H1 (cell line): ENCODE data around the gene CLEC4E.

Experiments
- EZH2 ChIP-seq: fragments of 200-600 bp; sonication (generic); IDR thresholded peaks from 2 replicates; pipeline ENCODE4 v1.7.1; 2012; ENCODE audit warnings: low read depth, mild to moderate bottlenecking, moderate library complexity, low read length, inconsistent platforms; ENCODE audit not compliant: severe bottlenecking
- NRF1 ChIP-seq: IDR thresholded peaks from 2 replicates; pipeline ENCODE4 v1.6.1; 2011; ENCODE audit warnings: mild to moderate bottlenecking, low read depth, low read length, improper control_type of control experiment
- RBBP5 ChIP-seq: IDR thresholded peaks from 2 replicates; pipeline ENCODE4 v1.7.1; 2012; ENCODE audit warnings: low read depth, mild to moderate bottlenecking, inconsistent platforms, low read length, moderate library complexity, borderline replicate concordance

DNA sequence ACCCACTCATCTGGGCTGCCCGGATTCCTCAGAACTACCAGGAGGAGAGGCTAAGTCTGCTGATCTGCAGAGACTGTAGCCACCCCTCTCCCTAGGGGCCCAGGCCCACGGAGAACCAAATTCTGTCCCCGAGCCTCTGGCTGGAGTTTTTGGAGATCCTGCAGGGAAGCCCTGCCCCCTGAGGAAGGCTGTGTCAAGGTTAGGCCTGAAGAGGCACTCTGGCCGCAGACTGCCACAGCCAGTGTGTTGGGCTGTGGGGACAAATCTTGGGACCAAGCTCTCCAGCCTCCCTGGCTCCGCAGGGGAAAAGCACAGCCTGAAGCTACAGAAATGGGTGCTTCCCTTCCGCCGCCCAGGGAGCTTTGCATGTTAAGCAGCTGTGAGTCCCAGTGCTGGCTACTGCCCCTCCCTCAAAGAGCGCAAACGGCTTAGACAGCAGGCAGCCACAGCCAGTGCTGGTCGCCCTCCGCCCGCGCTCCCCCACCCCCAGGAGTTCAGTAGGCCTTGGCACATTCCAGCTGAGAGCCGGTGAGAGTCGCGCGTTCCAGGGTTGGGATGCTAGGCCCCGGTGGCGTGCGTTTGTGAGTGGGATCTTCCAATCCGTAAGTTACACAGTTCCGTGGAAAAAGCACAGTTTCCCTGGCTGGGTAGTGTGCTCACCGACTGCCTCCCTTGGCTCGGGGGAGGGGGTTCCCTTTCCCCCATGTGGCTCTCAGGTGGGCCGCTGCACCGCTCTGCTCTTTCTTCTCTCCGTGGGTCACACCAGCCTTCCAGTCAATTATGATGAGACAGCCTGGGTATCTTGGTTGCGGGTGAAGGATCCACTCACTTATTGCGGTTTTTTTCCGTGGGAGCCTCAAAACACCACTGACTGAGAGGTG is 13.2 kb downstream of the CLEC4E start:
- TF ChIP-seq EZH2 (no peak), RBBP5 (no peak), NRF1 (no peak)
